Fibroblast of the conjunctiva (primary cell): ENCODE data around the gene LYSMD4.
A peak's percentile ranks its signal among the peaks of the same experiment; 100 is the strongest.

Experiments used
- DNase-seq: peaks from one replicate; pipeline ENCODE4 v3.0.0-alpha.2; 2010; ENCODE audit warnings: low read depth

Gene LYSMD4

GRCh38 chr15:99731336-99732123, 1.7 kb downstream of the LYSMD4 start:
- DNase-seq, result no peak

GRCh38 chr15:99729920-99730319, 3.3 kb downstream of the LYSMD4 start:
- peak; percentile 31 for DNase-seq

GRCh38 chr15:99729327-99729726, 3.9 kb downstream of the LYSMD4 start:
- DNase-seq, result no peak

- no peak for DNase-seq
These were observed 4.3 kb downstream of the LYSMD4 start for GRCh38 chr15:99728916-99729315.

GRCh38 chr15:99727733-99728132, 5.5 kb downstream of the LYSMD4 start:
- no peak for DNase-seq

GRCh38 chr15:99727330-99727729, 5.9 kb downstream of the LYSMD4 start:
- DNase-seq, result no peak

GRCh38 chr15:99726333-99726732, 6.9 kb downstream of the LYSMD4 start:
- no peak for DNase-seq

GRCh38 chr15:99722406-99722805, 10.8 kb downstream of the LYSMD4 start:
- no peak for DNase-seq

GRCh38 chr15:99721896-99722295, 11.3 kb downstream of the LYSMD4 start:
- DNase-seq, result no peak

GRCh38 chr15:99721104-99721778, 12.0 kb downstream of the LYSMD4 start:
- DNase-seq, result no peak

- no peak for DNase-seq
These were observed 12.7 kb downstream of the LYSMD4 start for GRCh38 chr15:99720533-99720932.

- DNase-seq, result no peak
These were observed 14.1 kb downstream of the LYSMD4 start for GRCh38 chr15:99719096-99719541.

GRCh38 chr15:99718421-99718820, 14.8 kb downstream of the LYSMD4 start:
- DNase-seq, result no peak

- peak; percentile 32 for DNase-seq
These were observed 15.9 kb downstream of the LYSMD4 start for GRCh38 chr15:99717161-99718009.

- DNase-seq, result no peak
These were observed 16.6 kb downstream of the LYSMD4 start for GRCh38 chr15:99716540-99717095.

GRCh38 chr15:99712415-99712814, 20.8 kb downstream of the LYSMD4 start:
- DNase-seq, result no peak

GRCh38 chr15:99711625-99712024, 21.6 kb downstream of the LYSMD4 start:
- no peak for DNase-seq

- no peak for DNase-seq
These were observed 23.8 kb downstream of the LYSMD4 start for GRCh38 chr15:99709243-99709986.

GRCh38 chr15:99708563-99708962, 24.7 kb downstream of the LYSMD4 start:
- peak; percentile 80 for DNase-seq

- peak; percentile 46 for DNase-seq
These were observed 25.6 kb downstream of the LYSMD4 start for GRCh38 chr15:99707473-99708270.
